Endothelial cell (in vitro differentiated cells): ENCODE measurements around the gene PLAAT3. TPM values are rescaled to one million over a fixed set of nuclear protein-coding genes. Genes with fewer than 3 reads are reported as not detected.
A peak's percentile ranks its signal among the peaks of the same experiment; 100 is the strongest.

ENCODE experiments used
- DNase-seq: peaks from one replicate; pipeline ENCODE4 v3.0.0; 2021; ENCODE audit warnings: low spot score
- H3K27ac Mint-ChIP-seq: one replicate; pipeline ENCODE4 v1.8.0; 2021; ENCODE audit warnings: mixed read lengths, inconsistent platforms; ENCODE audit not compliant: unreplicated experiment
- H3K27me3 Mint-ChIP-seq: one replicate; pipeline ENCODE4 v1.8.0; 2021; ENCODE audit warnings: mild to moderate bottlenecking, moderate library complexity, mixed read lengths, inconsistent platforms; ENCODE audit not compliant: unreplicated experiment
- H3K36me3 Mint-ChIP-seq: one replicate; pipeline ENCODE4 v1.8.0; 2021; ENCODE audit warnings: mild to moderate bottlenecking, low read depth, mixed read lengths, inconsistent platforms; ENCODE audit not compliant: unreplicated experiment
- H3K4me1 Mint-ChIP-seq: one replicate; pipeline ENCODE4 v1.8.0; 2021; ENCODE audit warnings: mild to moderate bottlenecking, mixed read lengths, inconsistent platforms; ENCODE audit not compliant: unreplicated experiment
- H3K4me3 Mint-ChIP-seq: one replicate; pipeline ENCODE4 v1.8.0; 2021; ENCODE audit warnings: mild to moderate bottlenecking, mixed read lengths, inconsistent platforms; ENCODE audit not compliant: unreplicated experiment
- H3K9me3 Mint-ChIP-seq: one replicate; pipeline ENCODE4 v1.8.0; 2021; ENCODE audit warnings: mixed read lengths, inconsistent platforms; ENCODE audit not compliant: unreplicated experiment
- CTCF ChIP-seq: fragments of 200-600 bp; sonication (generic); IDR thresholded peaks from one replicate; pipeline ENCODE4 v1.5.0; 2021; ENCODE audit warnings: antibody characterized with exemption; ENCODE audit not compliant: unreplicated experiment
- total RNA-seq: library from RNA; stranded (reverse); fragmentation: NEBNext Ultra II Directional; extraction: Animal tissue kit (Norgen Biotek cat#: 25700); gene quantifications from one replicate; pipeline ENCODE4 v1.2.1, GENCODE V29; 2021; ENCODE audit not compliant: unreplicated experiment

PLAAT3 gene
- total RNA-seq, 1 donor from 2014 or later: 14.1 TPM

GRCh38 chr11:63527667-63528066 is 86.6 kb downstream of the PLAAT3 start:
- peaks cover 21% of the 10 kb centered on the region for H3K4me1 Mint-ChIP-seq
- no peak overlapping the region for H3K4me3 Mint-ChIP-seq
- no peak for DNase-seq
- no peaks in the 10 kb centered on the region for H3K9me3 Mint-ChIP-seq
- H3K27ac Mint-ChIP-seq: peak overlapping the region; percentile 74
- H3K27me3 Mint-ChIP-seq: no peaks in the 10 kb centered on the region
- peaks cover 6% of the 10 kb centered on the region for H3K36me3 Mint-ChIP-seq
- no peak for TF ChIP-seq CTCF

Other genes with a start within 250 kb of the PLAAT3 start
- not detected for gene SLC22A9, start 244.6 kb downstream of the PLAAT3 start, total RNA-seq
- gene PLAAT5, start 123.3 kb downstream of the PLAAT3 start, total RNA-seq: 3.8 TPM
- gene LGALS12, start 108.3 kb downstream of the PLAAT3 start, total RNA-seq: 0.67 TPM
- gene PLAAT4, start 77.6 kb downstream of the PLAAT3 start, total RNA-seq: not detected
- gene PLAAT2, start 51.1 kb downstream of the PLAAT3 start, total RNA-seq: not detected
- gene ATL3, start 56.9 kb upstream of the PLAAT3 start, total RNA-seq: 35.6 TPM
- gene RTN3, start 67.1 kb upstream of the PLAAT3 start, total RNA-seq: 103 TPM
- 41.1 TPM for gene ZFTA, start 154.3 kb upstream of the PLAAT3 start, total RNA-seq
- gene SPINDOC, start 199.0 kb upstream of the PLAAT3 start, total RNA-seq: 55.3 TPM
- 42.6 TPM for gene MARK2, start 224.7 kb upstream of the PLAAT3 start, total RNA-seq